ENCODE results near the gene SOWAHA. TPM values are rescaled to one million over a fixed set of nuclear protein-coding genes. Genes with fewer than 3 reads are reported as not detected.

SOWAHA gene
- total RNA-seq, 1 experiment from 2014 or later: 0.39 TPM

- no peak overlapping the region for H3K4me3 ChIP-seq (replicated peaks in 1 of 2; ENCODE audit: low read depth in 1 of 2, low read length in 2 of 2)
- H3K9me2 ChIP-seq (ENCODE audit: insufficient read depth): no peaks in the 10 kb centered on the region
- DNase-seq (ENCODE audit: low read depth, low spot score) (no peak), ATAC-seq (no peak)
- peaks cover 22% of the 10 kb centered on the region for H3K79me2 ChIP-seq (ENCODE audit: insufficient read depth, low read length)
- no peak overlapping the region for H3K9ac ChIP-seq (ENCODE audit: low read length)
- H3K4me1 ChIP-seq (ENCODE audit: control insufficient read depth in 1 of 2, insufficient read depth in 2 of 2, low read length in 2 of 2): peaks cover 12 to 24% of the 10 kb centered on the region in 2 experiments
- H3K27me3 ChIP-seq (ENCODE audit: insufficient read depth, low read length): no peaks in the 10 kb centered on the region
- no peak overlapping the region for H3K4me2 ChIP-seq (ENCODE audit: low read length)
- H2AFZ ChIP-seq (ENCODE audit: low read depth, low read length, poor library complexity, severe bottlenecking): no peak overlapping the region
- TF ChIP-seq CEBPB (IDR thresholded peaks at IDR 0.05; ENCODE audit: low read depth) (no peak), RAD21 (IDR thresholded peaks at IDR 0.05; ENCODE audit: low read depth) (no peak), MAX (IDR thresholded peaks at IDR 0.05) (no peak), ATF3 (IDR thresholded peaks at IDR 0.05) (no peak), REST (IDR thresholded peaks at IDR 0.05; ENCODE audit: low read depth) (no peak), ZNF274 (IDR thresholded peaks at IDR 0.05; ENCODE audit: low read depth, low read length) (no peak)
- H3K36me3 ChIP-seq (ENCODE audit: control insufficient read depth in 1 of 2, insufficient read depth in 2 of 2, low read length in 2 of 2): no peaks in the 10 kb centered on the region
- intact Hi-C loops (cut with micrococcal nuclease): no loop called here
- H3K9me3 ChIP-seq (ENCODE audit: control insufficient read depth in 1 of 2, insufficient read depth in 1 of 2, low read depth in 1 of 2, low read length in 2 of 2): no peaks in the 10 kb centered on the region
- no TSS peak for BruUV-seq (replicated peaks)
- H3K27ac ChIP-seq (ENCODE audit: low read depth, low read length): no peak overlapping the region
- RAD21 ChIA-PET (ENCODE audit: low non-redundant PET in 1 of 2, low total read pairs in 2 of 2, uncharacterized antibody in 2 of 2, unreplicated experiment in 2 of 2): no interaction called here
- POLR2A ChIA-PET: no interaction called here
- CTCF ChIA-PET: no interaction called here
- no peaks in the 10 kb centered on the region for H4K20me1 ChIP-seq (ENCODE audit: insufficient read depth)
These were observed 39.3 kb upstream of the SOWAHA start for GRCh38 chr5:132773601-132774355.

All from HCT116 (cell line).